Fibroblast of lung (primary cell): Measurements from ENCODE around the gene LAX1. TPM values are rescaled to one million over a fixed set of nuclear protein-coding genes. Genes with fewer than 3 reads are reported as not detected.

Source experiments
- DNase-seq, 2 donors: peaks; one replicate each; pipeline versions ENCODE4 v3.0.0 to v3.0.0-alpha.2; 2010; ENCODE audit warnings: low read depth in 2 of 2
- H2AFZ ChIP-seq: 2 replicates; pipeline ENCODE4 v1.5.1; 2012; ENCODE audit warnings: low read length, control low read depth, inconsistent platforms
- H3K27ac ChIP-seq: 2 replicates; pipeline ENCODE4 v1.5.1; 2011; ENCODE audit warnings: low read length, control low read depth; ENCODE audit not compliant: insufficient read depth
- H3K27me3 ChIP-seq: 2 replicates; pipeline ENCODE4 v1.5.1; 2011; ENCODE audit warnings: mild to moderate bottlenecking, low read length; ENCODE audit not compliant: control insufficient read depth, insufficient read depth
- H3K36me3 ChIP-seq: 2 replicates; pipeline ENCODE4 v1.5.1; 2011; ENCODE audit warnings: low read length; ENCODE audit not compliant: control insufficient read depth, insufficient read depth
- H3K4me1 ChIP-seq: 2 replicates; pipeline ENCODE4 v1.5.1; 2011; ENCODE audit warnings: low read length; ENCODE audit not compliant: control insufficient read depth, insufficient read depth; ENCODE audit errors: extremely low read depth
- H3K4me2 ChIP-seq: 2 replicates; pipeline ENCODE4 v1.5.1; 2011; ENCODE audit warnings: low read length, control low read depth; ENCODE audit not compliant: insufficient read depth; ENCODE audit errors: extremely low read depth
- H3K4me3 ChIP-seq, 4 experiments: fragments of 200-600 bp in 1 of 4; sonication (generic) in 1 of 4; replicated peaks in 1 of 4; 2 replicates each; pipeline ENCODE4 v1.5.1; 2011 to 2016; ENCODE audit warnings: low read length in 4 of 4, low read depth in 3 of 4, mild to moderate bottlenecking in 3 of 4, control low read depth in 2 of 4, inconsistent platforms in 1 of 4, mixed read lengths in 1 of 4; ENCODE audit not compliant: insufficient read depth in 1 of 4; ENCODE audit errors: control extremely low read depth in 1 of 4
- H3K79me2 ChIP-seq: 2 replicates; pipeline ENCODE4 v1.5.1; 2012; ENCODE audit warnings: mild to moderate bottlenecking, low read length, inconsistent platforms; ENCODE audit not compliant: control insufficient read depth, insufficient read depth
- H3K9ac ChIP-seq: 2 replicates; pipeline ENCODE4 v1.5.1; 2011; ENCODE audit warnings: mild to moderate bottlenecking, low read length, control low read depth; ENCODE audit not compliant: insufficient read depth
- H3K9me3 ChIP-seq: 2 replicates; pipeline ENCODE4 v1.5.1; 2012; ENCODE audit warnings: low read depth, low read length; ENCODE audit not compliant: control insufficient read depth, insufficient read depth
- H4K20me1 ChIP-seq: 2 replicates; pipeline ENCODE4 v1.5.1; 2011; ENCODE audit warnings: low read length; ENCODE audit not compliant: control insufficient read depth, insufficient read depth; ENCODE audit errors: extremely low read depth
- CTCF ChIP-seq, 2 donors: IDR thresholded peaks in 1 of 2; conservative IDR thresholded peaks in 1 of 2; 1 replicate in 1 of 2; 2 replicates in 1 of 2; pipeline ENCODE4 v1.5.1; 2011 to 2012; ENCODE audit warnings: low read length in 2 of 2, control low read depth in 1 of 2, inconsistent platforms in 1 of 2, low read depth in 1 of 2, mild to moderate bottlenecking in 1 of 2
- EZH2 ChIP-seq: IDR thresholded peaks from 2 replicates; pipeline ENCODE4 v1.5.1; 2012; ENCODE audit warnings: low read length, control low read depth, mild to moderate bottlenecking; ENCODE audit errors: missing control alignments
- polyA minus RNA-seq: library from RNA; depleted of rRNA, polyadenylated mRNA; stranded (reverse); fragments of >200 nt; gene quantifications from 2 replicates; pipeline ENCODE4 v1.2.3, GENCODE V29; 2011; ENCODE audit warnings: low replicate concordance
- polyA plus RNA-seq, 2 donors: library from polyadenylated mRNA; depleted of rRNA in 1 of 2; stranded (reverse) in 1 of 2; unstranded in 1 of 2; fragments of >200 nt; gene quantifications; 2 replicates each; pipeline ENCODE4 v1.2.1, GENCODE V29; 2011 to 2012; ENCODE audit warnings: missing spikeins in 1 of 2
- total RNA-seq: library from RNA; depleted of rRNA; stranded (reverse); fragments of >200 nt; gene quantifications from 2 replicates; pipeline ENCODE4 v1.2.1, GENCODE V29; 2014

The LAX1 gene
- total RNA-seq (not detected in 2 replicates), polyA plus RNA-seq (0.02 TPM in 1 of 2 replicates, not detected in the other), polyA minus RNA-seq (not detected in 2 replicates)
- polyA plus RNA-seq (2012) = not detected in 2 replicates

GRCh38 chr1:203765029-203765837, at the start of gene LAX1:
Gene LAX1 (plus strand): TSS chr1:203765183. CDS start chr1:203765566, 383 bp downstream.
- no peak within 1 kb of the TSS for H3K27ac ChIP-seq
- no peak within 1 kb of the TSS for H3K4me2 ChIP-seq
- no peak within 1 kb of the TSS for H2AFZ ChIP-seq
- H3K36me3 ChIP-seq = no peaks in the 10 kb centered on the region
- H3K4me3 ChIP-seq = no peak within 1 kb of the TSS
- H4K20me1 ChIP-seq = no peaks in the 10 kb centered on the region
- H3K27me3 ChIP-seq = peaks cover 3% of the 10 kb centered on the region
- no peak for TF ChIP-seq CTCF (conservative IDR thresholded peaks at IDR 0.05 in 1 of 2, IDR thresholded peaks at IDR 0.05 in 1 of 2; ENCODE audit: low read depth in 1 of 2, low read length in 2 of 2)
- TF ChIP-seq EZH2 = no peak
- H3K79me2 ChIP-seq = no peaks in the 10 kb centered on the region
- no peaks in the 10 kb centered on the region for H3K4me1 ChIP-seq
- no peaks in the 10 kb centered on the region for H3K9me3 ChIP-seq
- H3K9ac ChIP-seq = no peak within 1 kb of the TSS
- no peak for DNase-seq

- H4K20me1 ChIP-seq = no peaks in the 10 kb centered on the region
- H3K79me2 ChIP-seq = no peaks in the 10 kb centered on the region
- H3K9ac ChIP-seq = no peak overlapping the region
- no peak overlapping the region for H3K4me3 ChIP-seq
- TF ChIP-seq EZH2 = no peak
- TF ChIP-seq CTCF (conservative IDR thresholded peaks at IDR 0.05 in 1 of 2, IDR thresholded peaks at IDR 0.05 in 1 of 2; ENCODE audit: low read depth in 1 of 2, low read length in 2 of 2) = no peak
- H2AFZ ChIP-seq = no peak overlapping the region
- H3K36me3 ChIP-seq = peaks cover 34% of the 10 kb centered on the region
- no peaks in the 10 kb centered on the region for H3K9me3 ChIP-seq
- no peaks in the 10 kb centered on the region for H3K27me3 ChIP-seq
- H3K4me2 ChIP-seq = no peak overlapping the region
- H3K4me1 ChIP-seq = no peaks in the 10 kb centered on the region
- DNase-seq = no peak
- no peak overlapping the region for H3K27ac ChIP-seq
Observed at GRCh38 chr1:203717120-203717519, 47.9 kb upstream of the LAX1 start.

- H3K27me3 ChIP-seq = no peaks in the 10 kb centered on the region
- H3K4me3 ChIP-seq = no peak overlapping the region
- TF ChIP-seq CTCF (conservative IDR thresholded peaks at IDR 0.05 in 1 of 2, IDR thresholded peaks at IDR 0.05 in 1 of 2; ENCODE audit: low read depth in 1 of 2, low read length in 2 of 2) = no peak
- no peak for TF ChIP-seq EZH2
- no peaks in the 10 kb centered on the region for H3K79me2 ChIP-seq
- peaks cover 28% of the 10 kb centered on the region for H3K36me3 ChIP-seq
- no peaks in the 10 kb centered on the region for H3K9me3 ChIP-seq
- H2AFZ ChIP-seq = no peak overlapping the region
- no peaks in the 10 kb centered on the region for H3K4me1 ChIP-seq
- H3K9ac ChIP-seq = no peak overlapping the region
- H3K27ac ChIP-seq = no peak overlapping the region
- DNase-seq = no peak
- no peak overlapping the region for H3K4me2 ChIP-seq
- H4K20me1 ChIP-seq = no peaks in the 10 kb centered on the region
Observed at GRCh38 chr1:203720242-203720641, 44.7 kb upstream of the LAX1 start.
